ENCODE results near the gene GAD2.

The GAD2 gene

DNA sequence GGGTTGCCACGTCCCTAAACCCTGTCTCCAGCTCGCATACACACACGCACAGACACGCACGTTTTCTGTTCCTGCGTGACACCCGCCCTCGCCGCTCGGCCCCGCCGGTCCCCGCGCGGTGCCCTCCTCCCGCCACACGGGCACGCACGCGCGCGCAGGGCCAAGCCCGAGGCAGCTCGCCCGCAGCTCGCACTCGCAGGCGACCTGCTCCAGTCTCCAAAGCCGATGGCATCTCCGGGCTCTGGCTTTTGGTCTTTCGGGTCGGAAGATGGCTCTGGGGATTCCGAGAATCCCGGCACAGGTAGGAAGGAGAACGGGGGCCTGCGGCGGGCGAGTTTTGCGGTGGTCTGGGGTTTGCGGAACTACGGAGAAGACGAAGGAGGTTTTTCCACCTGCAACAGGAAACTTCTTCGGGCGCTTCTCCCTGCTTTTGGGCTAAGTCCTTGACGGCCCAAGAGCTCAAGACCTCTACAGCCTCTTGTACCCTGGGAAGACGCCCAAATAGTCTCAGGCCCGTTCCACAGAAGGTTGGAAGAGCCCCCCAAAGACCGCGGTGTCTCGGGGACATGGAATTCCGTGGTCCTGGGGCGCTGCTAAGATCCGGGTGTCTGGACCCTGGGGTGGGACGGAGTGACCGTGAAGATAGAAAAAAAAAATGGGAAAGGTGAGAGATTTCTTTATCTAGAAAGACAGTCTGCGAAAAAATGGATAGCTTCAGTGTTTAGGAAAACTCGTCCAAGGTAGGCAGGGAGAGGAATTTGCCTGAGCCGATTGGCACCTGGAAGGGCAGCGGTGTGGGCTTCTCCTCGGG lies at the start of gene GAD2:
GAD2 (plus strand) TSS at position 190 of the 811 bp plus-strand sequence; CDS start at position 226, 36 bp downstream.
- DNase-seq (ENCODE audit: low spot score) (no peak), FAIRE-seq (no peak)

DNA sequence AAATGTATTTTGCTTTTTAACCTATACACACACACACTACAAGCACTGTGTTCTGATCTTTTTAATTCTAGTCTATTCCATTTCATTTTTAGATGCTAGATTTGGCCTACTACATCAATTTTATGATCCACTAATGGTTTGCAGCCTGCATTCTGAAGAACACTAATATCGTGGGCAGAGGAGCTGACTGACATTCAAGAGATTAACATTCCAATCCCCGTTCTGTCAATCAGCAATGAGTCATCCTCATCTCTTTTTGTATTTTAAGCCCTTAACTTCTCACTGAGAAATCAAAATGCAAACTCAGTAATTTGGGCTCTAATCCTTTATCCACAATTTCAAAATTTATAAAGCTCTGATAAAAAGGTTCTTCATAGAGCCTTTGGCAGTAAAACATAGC lies 47.1 kb upstream of the GAD2 start:
- FAIRE-seq (no peak), DNase-seq (ENCODE audit: low spot score) (no peak)

DNA sequence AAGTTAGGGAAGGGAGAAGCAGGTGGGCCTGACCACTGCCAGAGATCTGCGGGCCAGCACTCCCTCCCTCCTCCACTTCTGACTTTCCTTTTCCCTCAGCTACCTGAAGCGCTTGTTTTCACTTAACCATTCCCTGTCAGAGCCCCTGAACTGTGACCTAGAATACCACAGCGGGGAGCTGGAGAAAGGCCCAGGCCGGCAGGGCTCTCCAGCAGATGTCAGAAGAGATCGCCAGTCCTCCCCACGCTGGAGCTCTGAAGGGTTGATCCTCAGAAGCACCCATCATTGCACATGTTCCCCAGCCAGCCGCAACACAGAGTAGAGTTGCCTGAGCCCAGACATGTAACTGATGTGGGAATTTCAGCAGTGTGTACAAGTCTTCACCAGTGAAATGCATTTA lies 44.4 kb upstream of the GAD2 start:
- DNase-seq (ENCODE audit: low spot score) (no peak), FAIRE-seq (no peak)

DNA sequence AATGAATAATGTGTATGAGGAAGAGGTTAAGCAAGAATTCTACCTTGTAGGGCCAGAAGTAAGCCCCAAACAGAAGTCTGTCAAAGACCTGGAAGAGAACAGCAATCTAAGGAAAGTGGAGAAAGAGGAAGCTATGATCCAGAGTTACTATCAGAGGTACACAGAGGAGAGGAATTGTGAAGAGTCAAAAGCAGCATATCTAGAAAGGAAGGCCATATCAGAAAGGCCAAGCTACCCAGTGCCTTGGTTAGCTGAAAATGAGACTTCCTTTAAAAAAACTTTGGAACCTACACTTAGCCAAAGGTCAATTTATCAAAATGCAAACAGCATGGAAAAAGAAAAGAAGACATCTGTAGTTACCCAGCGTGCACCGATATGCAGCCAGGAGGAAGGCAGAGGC lies 42.7 kb upstream of the GAD2 start:
- FAIRE-seq (no peak), DNase-seq (ENCODE audit: low spot score) (no peak)

DNA sequence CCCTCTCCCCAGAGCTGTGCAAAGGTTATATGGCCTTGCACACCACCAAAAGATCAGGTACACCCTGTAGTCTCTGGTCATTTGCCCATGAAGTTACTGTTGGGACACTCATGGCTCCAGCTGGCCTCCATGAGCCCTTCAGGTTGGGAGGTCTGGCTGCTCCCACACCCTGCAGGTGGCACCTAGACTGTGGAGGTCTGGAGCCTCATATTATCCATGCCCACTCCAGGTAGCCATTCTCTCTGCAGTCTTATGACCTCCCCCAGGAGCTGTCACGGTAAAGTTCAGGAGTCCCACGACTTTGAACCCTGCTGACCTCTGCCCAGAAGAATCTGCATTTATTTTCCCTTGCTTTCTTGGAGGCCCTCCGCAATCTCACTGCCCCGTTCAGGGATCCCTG lies 39.2 kb upstream of the GAD2 start:
- DNase-seq (ENCODE audit: low spot score) (no peak), FAIRE-seq (no peak)

DNA sequence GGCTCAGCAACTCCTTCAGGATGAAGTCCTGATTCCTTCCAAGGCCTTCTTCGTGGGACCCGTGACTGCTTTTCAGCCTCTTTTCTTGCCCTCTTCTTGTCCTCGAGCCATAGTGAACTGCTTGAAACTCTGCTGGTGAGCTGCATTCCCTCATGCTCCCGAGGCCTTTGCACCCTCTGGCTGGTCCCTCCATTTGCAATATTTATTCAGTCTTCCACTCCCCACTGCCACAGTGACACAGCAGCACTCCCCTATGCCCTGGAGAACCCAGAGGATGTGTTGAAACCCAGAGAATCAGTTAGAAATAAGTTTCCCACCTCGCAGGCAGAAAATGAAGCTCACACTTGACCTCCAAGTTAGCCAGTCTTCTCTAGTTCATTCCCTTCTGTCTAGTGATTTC lies 22.3 kb upstream of the GAD2 start:
- FAIRE-seq (no peak), DNase-seq (ENCODE audit: low spot score) (no peak)

DNA sequence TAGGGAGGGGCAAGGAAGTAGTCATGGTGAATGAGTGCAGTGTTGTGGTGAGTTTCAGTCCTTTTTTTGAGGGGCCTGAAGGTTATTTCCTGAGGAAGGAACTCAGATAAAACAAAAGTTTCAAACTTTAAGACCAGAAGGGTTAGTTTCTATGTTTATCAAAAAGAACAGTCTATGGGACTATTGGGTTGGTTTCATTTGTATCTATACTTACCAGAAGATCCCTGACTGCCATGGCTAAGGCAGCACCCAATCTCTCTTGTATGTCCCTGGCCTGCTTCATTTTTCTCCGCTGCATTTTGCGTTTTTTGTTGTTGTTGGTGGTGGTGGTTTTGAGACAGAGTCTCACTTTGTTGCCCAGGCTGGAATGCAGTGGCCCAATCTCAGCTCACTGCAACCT lies 19.3 kb upstream of the GAD2 start:
- FAIRE-seq (no peak), DNase-seq (ENCODE audit: low spot score) (no peak)

DNA sequence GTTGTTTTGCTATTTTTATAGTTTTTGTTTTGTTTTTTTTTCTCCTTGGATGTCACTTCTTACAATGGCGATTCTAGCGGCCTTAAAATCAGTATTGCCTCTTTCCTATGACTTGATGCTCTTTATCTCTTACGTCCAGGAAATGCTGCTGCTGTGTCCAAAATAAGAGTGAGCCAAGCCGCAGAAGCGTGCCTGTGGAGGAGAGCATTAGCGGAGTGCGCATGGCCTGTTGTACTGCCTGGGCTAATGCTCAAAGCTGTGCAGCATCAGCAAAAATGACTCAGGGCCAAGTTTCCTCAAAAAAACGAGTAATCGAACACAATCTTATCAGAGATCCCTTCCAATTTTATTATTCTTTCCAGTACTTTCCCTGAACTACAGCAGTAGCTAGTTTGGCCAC lies 18.5 kb upstream of the GAD2 start:
- DNase-seq (ENCODE audit: low spot score), result no peak
- FAIRE-seq, result no peak

DNA sequence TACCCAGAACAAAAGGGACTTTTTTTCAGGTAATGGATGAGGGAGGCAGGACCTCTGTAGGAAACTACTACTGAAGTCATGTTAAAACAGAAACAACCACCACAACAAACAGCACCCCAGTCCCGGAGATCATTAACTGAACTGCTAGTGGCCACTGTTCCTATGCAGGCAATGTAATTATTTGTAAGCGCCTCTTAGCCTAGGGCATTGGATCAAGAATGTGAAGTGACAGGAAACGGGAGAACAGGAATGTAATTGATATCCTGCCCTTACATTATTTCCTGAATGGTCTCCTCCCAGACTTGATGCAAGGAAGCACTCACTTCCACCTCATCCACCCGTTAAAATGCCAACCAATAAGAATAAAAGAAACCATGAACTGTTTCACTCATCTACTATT lies 16.7 kb upstream of the GAD2 start:
- DNase-seq (ENCODE audit: low spot score) (no peak), FAIRE-seq (no peak)

DNA sequence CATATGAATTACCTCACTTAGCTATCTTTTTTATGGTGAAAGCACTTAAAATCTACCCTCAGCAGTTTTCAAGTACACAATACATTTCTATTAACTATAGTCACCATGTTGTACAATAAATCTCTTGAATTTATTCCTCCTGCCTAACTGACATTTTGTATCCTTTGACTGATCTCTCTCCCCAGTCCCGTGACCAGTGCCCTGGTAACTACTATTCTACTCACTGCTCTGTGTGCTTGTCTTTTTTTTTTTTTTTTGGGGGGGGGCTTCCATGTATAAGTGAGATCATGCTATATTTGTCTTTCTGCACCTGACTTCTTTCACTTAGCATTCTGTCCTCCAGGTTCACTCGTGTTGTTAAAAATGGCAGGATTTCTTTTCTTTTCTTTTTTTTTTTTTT lies 11.4 kb upstream of the GAD2 start:
- DNase-seq (ENCODE audit: low spot score) (no peak), FAIRE-seq (no peak)

DNA sequence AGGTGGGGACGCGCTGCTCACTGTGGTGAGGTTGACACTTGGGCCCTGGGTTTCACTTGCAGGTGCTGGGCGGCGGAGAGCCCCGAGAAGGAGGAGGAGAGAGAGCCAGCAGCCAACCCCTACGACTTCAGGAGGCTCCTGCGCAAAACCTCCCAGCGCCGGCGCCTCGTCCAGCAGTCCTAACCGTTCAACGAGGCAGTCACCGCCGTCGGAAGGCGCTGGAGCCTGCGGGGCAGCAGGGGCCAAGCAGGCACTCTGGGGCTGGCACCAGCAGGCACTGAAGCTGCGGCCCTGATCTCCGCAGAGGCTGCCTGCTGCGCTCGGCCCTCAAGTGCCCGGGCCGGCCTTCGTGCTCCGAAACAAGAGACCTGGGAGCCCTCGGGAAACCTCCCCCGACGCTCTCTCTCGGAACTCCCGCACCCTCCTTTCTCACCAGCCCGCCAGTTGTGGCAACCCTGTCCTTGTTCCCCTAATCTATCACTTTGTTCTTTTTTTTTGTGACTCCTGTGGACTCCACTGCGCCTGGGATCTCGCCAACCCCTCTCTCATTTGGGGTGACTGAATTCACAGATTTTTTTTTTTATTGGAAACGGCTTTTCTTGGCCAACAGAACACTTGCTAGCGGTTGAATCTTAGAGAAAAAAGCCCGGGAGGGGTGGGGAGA lies 4.7 kb upstream of the GAD2 start:
- FAIRE-seq (no peak), DNase-seq (ENCODE audit: low spot score) (no peak)

DNA sequence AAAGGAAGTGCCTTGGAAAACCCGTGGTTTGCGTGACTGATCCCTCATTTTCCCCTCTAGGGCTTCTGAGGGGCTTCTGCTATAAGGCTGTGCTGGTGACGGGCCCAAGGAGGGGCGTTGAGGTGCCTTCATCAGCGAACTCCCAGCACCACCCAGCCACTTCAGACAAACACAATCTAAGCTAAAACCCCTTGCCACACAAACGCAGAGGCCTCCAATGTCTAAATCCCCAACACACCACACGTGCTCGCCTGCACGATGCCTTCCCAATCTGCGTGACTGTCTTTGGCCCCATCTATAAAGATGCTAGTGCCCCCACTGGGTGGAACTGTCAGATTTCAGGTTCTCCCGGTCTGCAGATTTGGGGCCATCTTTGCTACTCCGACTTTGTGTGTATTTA lies 4.1 kb upstream of the GAD2 start:
- DNase-seq (ENCODE audit: low spot score) (no peak), FAIRE-seq (no peak)

DNA sequence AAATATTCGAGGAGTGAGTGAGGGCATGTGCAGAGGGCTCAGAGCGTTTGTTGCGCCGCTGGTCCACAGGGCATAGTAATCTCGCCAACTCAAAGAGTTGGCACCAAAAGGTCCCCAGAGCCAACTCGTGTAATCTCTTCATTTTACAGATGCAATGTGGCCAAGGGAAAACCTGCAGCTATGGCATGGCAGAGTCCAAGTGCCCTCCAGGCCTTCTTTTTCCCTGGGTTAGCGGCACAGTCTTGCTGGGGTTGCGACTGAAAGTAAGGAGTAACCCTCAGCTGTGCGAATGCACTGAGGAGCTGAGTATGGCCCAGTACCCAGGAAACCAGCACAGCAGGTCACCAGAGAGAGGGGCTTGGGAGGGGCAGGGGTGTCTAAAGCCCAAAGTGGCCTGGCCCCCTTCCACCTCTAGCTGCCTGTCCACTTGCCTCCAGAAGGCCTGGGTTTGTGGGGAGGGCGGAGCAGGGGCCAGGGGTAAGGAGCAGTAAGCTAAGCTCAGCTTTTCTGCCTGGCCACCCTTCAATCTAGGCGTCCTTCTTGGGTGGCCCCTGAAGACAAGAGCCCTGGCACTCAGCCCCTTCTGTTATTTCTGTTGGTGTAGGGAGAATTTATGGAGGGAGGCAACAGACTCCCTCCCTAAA lies 3.3 kb upstream of the GAD2 start:
- FAIRE-seq, result no peak
- no peak for DNase-seq (ENCODE audit: low spot score)

DNA sequence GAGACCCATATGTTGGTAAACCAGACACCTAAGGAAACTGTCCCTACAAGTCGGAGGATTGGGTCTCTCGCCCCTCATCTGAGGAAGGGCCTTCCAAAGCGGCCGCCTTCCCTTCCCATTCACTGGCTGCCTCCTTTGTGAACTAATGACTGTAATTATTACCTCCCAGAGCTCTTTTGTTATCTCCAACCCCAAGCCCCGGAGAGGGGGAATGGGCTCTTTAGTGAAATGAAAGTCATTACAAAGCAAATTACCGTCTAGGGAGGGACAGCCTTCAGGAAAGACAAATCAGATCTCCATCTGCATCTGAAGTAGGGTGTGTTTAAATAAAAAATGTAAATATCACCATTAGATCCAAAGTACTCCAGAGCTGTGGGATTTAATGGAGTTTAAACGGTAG lies 2.6 kb upstream of the GAD2 start:
- no peak for DNase-seq (ENCODE audit: low spot score)
- FAIRE-seq, result no peak

DNA sequence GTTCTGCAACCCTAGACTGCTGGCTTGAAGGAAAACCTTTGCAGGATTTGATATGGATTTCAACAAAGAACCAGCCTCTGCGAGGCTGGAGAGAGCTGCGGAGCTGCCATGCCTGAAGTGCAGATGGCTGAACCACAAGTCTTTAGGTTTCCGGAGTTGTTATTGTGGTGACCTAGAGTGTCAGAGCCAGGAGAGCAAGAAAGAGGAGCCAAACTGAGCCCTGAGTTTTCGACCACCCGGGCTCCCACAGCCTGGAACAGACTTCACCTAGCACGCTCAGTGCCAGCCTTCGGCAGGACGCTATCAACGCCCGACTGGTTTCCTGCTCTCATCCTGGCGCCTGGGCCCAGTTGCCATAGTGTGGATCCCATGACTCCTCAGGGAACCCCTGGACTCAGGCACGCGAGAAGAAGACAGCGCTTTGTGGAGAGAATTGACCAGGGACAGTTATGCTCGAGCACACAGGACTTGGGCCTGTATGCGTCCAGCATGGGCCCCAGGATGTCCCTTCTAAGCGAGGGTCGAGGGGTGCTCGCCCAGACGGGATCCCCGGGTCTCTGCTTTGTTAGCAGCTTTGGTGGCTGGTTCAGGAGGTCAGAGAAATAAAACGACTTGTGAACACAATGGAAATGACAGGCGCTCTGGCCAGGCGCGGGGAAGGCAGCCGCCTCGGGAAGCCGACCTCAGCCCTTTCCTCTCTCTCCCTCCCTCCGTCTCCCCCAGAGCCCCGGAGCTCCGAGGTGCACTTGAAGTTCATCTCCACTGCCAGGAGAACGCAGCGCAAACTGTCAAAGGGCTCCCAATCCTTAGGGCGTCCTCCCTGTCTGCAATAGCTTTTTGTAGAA lies 1.8 kb upstream of the GAD2 start:
- DNase-seq (ENCODE audit: low spot score), result no peak
- no peak for FAIRE-seq

DNA sequence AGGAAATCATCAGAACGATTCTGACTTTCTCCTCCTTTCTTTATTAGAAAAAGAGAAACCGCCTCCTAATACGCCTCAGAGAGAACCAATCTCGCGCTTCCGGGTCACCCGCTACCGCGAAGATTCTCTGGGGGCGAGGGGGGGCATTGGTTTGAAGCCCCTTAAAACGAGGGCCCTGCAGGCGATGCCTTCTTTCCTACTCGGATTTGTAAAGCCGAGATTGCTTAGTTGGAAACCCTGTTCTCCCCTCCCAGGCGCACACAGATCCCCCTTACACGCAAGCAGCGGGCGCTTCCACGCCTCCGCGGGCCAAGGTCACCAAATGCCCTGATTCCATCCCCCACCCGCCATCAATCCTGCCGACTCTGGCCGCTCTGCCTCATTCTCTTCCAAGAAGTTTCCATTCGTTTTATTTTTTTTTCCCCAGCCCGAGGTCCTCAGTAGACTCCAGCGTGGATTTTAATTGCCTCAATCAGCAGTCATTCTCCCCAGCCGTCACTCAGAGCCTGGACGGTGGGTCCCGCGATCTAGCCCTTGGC lies 1.1 kb upstream of the GAD2 start:
- DNase-seq (ENCODE audit: low spot score) (no peak), FAIRE-seq (no peak)

DNA sequence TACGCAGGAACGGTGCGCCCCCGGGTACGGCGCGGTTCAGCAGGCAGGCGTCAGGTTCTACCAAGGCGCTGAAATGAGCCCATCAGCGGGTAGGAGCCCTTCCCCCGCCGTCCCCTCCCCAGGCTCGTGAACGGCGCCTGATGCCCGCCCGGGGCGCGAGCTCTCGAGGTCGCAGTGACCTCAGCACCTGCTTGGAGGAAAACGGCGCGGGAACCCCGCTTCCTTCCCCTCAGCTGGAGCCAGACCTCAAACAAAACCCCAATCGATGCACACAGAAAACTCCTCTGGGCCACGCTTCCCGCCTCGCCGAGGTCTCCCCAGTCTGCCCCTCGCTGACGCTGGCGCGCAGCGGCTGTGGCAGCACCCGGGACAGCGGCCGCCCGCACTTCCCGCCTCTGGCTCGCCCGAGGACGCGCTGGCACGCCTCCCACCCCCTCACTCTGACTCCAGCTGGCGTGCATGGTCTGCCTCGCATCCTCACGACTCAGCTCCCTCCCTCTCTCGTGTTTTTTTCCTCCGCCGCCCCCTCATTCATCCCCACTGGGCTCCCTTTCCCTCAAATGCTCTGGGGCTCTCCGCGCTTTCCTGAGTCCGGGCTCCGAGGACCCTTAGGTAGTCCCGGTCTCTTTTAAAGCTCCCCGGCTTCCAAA lies 514 bp upstream of the GAD2 start:
- DNase-seq (ENCODE audit: low spot score) (no peak), FAIRE-seq (no peak)

DNA sequence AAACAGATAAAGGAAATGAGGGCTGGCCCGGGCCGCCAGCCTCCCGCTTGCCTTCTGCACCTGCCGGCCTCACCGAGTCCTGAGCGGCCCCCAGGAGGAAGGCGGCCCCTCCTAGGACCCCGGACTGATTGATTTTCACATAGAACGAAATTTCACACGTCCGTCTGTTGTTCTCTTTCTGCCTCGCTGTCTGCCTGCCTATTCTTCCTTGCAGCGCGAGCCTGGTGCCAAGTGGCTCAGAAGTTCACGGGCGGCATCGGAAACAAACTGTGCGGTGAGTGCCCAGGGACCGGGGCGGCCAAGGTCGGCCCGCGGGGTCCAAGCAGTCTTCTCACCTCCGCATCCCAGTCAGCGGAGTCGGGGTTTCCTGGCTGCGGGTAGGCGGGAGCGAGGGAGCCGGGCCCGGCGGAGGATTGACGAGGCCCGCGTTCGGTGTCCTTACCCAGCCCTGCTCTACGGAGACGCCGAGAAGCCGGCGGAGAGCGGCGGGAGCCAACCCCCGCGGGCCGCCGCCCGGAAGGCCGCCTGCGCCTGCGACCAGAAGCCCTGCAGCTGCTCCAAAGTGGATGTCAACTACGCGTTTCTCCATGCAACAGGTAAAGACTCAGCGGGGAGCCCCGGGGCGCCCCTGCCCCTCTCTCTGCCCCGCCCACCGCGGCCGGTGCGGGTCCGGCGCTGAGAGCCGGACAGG lies 967 bp downstream of the GAD2 start:
- no peak for FAIRE-seq

DNA sequence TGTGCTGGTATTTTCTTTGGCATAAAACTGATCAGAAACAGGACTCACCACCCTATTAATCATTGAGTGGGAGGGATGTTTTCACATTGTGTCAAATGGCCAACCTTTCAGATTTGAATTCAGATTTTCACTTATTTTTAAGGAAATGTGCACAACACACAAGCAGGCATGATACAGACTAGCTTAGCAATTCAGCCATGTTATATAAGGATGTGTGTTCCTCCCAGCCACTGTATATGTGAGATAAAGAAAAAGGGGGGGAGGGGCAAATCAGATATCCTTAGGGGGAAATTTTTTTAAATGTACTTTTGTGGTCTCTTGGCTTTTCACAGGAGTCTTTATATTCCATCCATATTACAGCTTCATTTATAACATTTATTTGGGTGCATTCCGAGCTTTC lies 3.1 kb downstream of the GAD2 start:
- no peak for FAIRE-seq
- no peak for DNase-seq (ENCODE audit: low spot score)

More for the DNA sequence above, 967 bp downstream of the GAD2 start:
- no peak for DNase-seq (ENCODE audit: low spot score)

DNA sequence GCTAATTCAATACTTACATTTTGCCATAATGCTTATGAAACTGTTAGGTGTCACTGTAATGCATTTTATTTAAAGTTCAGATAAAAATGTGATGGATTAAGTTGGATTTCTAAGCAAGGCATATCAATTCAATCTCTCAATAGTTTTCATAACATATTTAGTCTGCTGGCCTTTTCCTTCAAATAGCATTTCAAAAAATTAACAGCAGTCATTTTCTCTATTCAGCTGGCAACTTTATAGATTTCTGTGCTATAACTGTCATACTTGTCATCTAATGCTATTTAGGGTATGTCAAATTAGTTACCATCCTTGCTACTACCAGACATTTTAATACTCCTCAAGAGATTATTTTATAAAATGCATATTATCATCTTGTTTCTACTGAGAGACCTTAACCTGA lies 4.3 kb downstream of the GAD2 start:
- DNase-seq (ENCODE audit: low spot score), result no peak
- no peak for FAIRE-seq

Measured in RCC 7860 (cell line).